ENCODE results near the gene UBE3C. TPM values are rescaled to one million over a fixed set of nuclear protein-coding genes. Genes with fewer than 3 reads are reported as not detected.

The UBE3C gene
- total and polyA plus RNA-seq, 2 of the 13 experiments (the other 11 are each of a cell fraction or from before 2014, with no cell fraction given), result 27.0 to 48.2 TPM

GRCh38 chr7:157273208-157274093 lies 134.7 kb downstream of the UBE3C start (continued):
- TF ChIP-seq, protein P1, sequence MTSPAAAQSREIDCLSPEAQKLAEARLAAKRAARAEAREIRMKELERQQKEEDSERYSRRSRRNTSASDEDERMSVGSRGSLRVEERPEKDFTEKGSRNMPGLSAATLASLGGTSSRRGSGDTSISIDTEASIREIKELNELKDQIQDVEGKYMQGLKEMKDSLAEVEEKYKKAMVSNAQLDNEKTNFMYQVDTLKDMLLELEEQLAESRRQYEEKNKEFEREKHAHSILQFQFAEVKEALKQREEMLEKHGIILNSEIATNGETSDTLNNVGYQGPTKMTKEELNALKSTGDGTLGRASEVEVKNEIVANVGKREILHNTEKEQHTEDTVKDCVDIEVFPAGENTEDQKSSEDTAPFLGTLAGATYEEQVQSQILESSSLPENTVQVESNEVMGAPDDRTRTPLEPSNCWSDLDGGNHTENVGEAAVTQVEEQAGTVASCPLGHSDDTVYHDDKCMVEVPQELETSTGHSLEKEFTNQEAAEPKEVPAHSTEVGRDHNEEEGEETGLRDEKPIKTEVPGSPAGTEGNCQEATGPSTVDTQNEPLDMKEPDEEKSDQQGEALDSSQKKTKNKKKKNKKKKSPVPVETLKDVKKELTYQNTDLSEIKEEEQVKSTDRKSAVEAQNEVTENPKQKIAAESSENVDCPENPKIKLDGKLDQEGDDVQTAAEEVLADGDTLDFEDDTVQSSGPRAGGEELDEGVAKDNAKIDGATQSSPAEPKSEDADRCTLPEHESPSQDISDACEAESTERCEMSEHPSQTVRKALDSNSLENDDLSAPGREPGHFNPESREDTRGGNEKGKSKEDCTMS (CRISPR knock-in tag; conservative IDR thresholded peaks at IDR 0.05), result no peak
- TF ChIP-seq ZSCAN12 (CRISPR knock-in tag; IDR thresholded peaks at IDR 0.05) (no peak), ZNF678 (CRISPR knock-in tag; IDR thresholded peaks at IDR 0.05) (no peak), BCL6 (CRISPR knock-in tag; IDR thresholded peaks at IDR 0.05) (peak; percentile 38; the same call in 1 of the 2 replicates), MAFK (conservative IDR thresholded peaks at IDR 0.05 in 1 of 2, IDR thresholded peaks at IDR 0.05 in 1 of 2; ENCODE audit: low read length in 2 of 2) (no peak), YEATS4 (CRISPR knock-in tag; IDR thresholded peaks at IDR 0.05; ENCODE audit: borderline replicate concordance) (no peak; the same call in 1 of the 2 replicates), GATAD1 (CRISPR knock-in tag; IDR thresholded peaks at IDR 0.05) (peak; percentile 33; the same call in 1 of the 2 replicates), PAXIP1 (CRISPR knock-in tag; conservative IDR thresholded peaks at IDR 0.05) (no peak), PTBP1 (IDR thresholded peaks at IDR 0.05; ENCODE audit: low read depth, low read length, poor library complexity, severe bottlenecking) (no peak), KDM3A (CRISPR knock-in tag; IDR thresholded peaks at IDR 0.05; ENCODE audit: low read depth) (no peak), HDAC2 (CRISPR knock-in tag; IDR thresholded peaks at IDR 0.05) (peak; percentile 33; the same call in 1 of the 2 replicates), FOXM1 (CRISPR knock-in tag; IDR thresholded peaks at IDR 0.05) (no peak), HBP1 (CRISPR knock-in tag; IDR thresholded peaks at IDR 0.05; ENCODE audit: low read depth) (no peak), ZNF350 (CRISPR knock-in tag; IDR thresholded peaks at IDR 0.05; ENCODE audit: borderline replicate concordance, low read depth) (no peak), RARA (CRISPR knock-in tag; IDR thresholded peaks at IDR 0.05) (0 out of 2 replicates have a peak, but pooled peaks have one; percentile 8), ZNF530 (CRISPR knock-in tag; IDR thresholded peaks at IDR 0.05; ENCODE audit: low read depth) (no peak), ZNF670 (CRISPR knock-in tag; IDR thresholded peaks at IDR 0.05; ENCODE audit: borderline replicate concordance) (no peak), CENPT (CRISPR knock-in tag; IDR thresholded peaks at IDR 0.05; ENCODE audit: low read depth) (no peak), NCOA2 (CRISPR knock-in tag; IDR thresholded peaks at IDR 0.05) (peak; percentile 15; the same call in 1 of the 2 replicates), ZNF460 (CRISPR knock-in tag; IDR thresholded peaks at IDR 0.05; ENCODE audit: borderline replicate concordance) (peak; percentile 66)
- TF ChIP-seq, protein P2, sequence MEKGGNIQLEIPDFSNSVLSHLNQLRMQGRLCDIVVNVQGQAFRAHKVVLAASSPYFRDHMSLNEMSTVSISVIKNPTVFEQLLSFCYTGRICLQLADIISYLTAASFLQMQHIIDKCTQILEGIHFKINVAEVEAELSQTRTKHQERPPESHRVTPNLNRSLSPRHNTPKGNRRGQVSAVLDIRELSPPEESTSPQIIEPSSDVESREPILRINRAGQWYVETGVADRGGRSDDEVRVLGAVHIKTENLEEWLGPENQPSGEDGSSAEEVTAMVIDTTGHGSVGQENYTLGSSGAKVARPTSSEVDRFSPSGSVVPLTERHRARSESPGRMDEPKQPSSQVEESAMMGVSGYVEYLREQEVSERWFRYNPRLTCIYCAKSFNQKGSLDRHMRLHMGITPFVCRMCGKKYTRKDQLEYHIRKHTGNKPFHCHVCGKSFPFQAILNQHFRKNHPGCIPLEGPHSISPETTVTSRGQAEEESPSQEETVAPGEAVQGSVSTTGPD (CRISPR knock-in tag; IDR thresholded peaks at IDR 0.05), result no peak

All from HepG2 (cell line).